Measurements from ENCODE around the gene CEP290. TPM values are rescaled to one million over a fixed set of nuclear protein-coding genes. Genes with fewer than 3 reads are reported as not detected.

Gene CEP290
- total RNA-seq, 4 donors from 2014 or later: 24.7 to 42.6 (median 36.6) TPM

GRCh38 chr12:88058719-88059077 lies 83.2 kb downstream of the CEP290 start:
- Histone ChIP-seq H3K4me1 (no peaks in the 10 kb centered on the region), H3K36me3 (peaks cover 2 to 3% of the 10 kb centered on the region in 2 donors), H3K9me3 (no peaks in the 10 kb centered on the region), H3K27me3 (no peaks in the 10 kb centered on the region), H3K4me3 (replicated peaks in 1 of 3) (no peak overlapping the region), H3K27ac (no peak overlapping the region)
- WGBS, 2 donors: 97 to 98% methylated on average over 1 of the region's 1 CpG
- no peak for TF ChIP-seq POLR2A (IDR thresholded peaks at IDR 0.05)
- TF ChIP-seq CTCF (IDR thresholded peaks at IDR 0.05): no peak
- intact Hi-C loops (cut with DNase I): no loop called here
- DNase-seq: no peak

GRCh38 chr12:88057994-88058718 lies 83.7 kb downstream of the CEP290 start:
- WGBS, 2 donors: 92 to 97% methylated on average over 4 of the region's 4 CpGs
- H3K27ac ChIP-seq: no peak overlapping the region
- intact Hi-C loops (cut with DNase I): no loop called here
- TF ChIP-seq CTCF (IDR thresholded peaks at IDR 0.05) (no peak), POLR2A (IDR thresholded peaks at IDR 0.05) (no peak)
- H3K36me3 ChIP-seq: peaks cover 2 to 3% of the 10 kb centered on the region in 2 donors
- DNase-seq: no peak
- no peaks in the 10 kb centered on the region for H3K9me3 ChIP-seq
- H3K4me3 ChIP-seq (replicated peaks in 1 of 3): no peak overlapping the region
- no peaks in the 10 kb centered on the region for H3K4me1 ChIP-seq
- no peaks in the 10 kb centered on the region for H3K27me3 ChIP-seq

GRCh38 chr12:88056571-88056970 lies 85.3 kb downstream of the CEP290 start:
- peaks cover 2 to 3% of the 10 kb centered on the region in 2 donors for H3K36me3 ChIP-seq
- no peak for TF ChIP-seq POLR2A (IDR thresholded peaks at IDR 0.05)
- no peak for TF ChIP-seq CTCF (IDR thresholded peaks at IDR 0.05)

GRCh38 chr12:88052686-88053085 lies 89.2 kb downstream of the CEP290 start:
- Histone ChIP-seq H3K4me1 (no peaks in the 10 kb centered on the region), H3K36me3 (peaks cover 4 to 12% of the 10 kb centered on the region in 2 donors)
- intact Hi-C loops (cut with DNase I): no loop called here

More at GRCh38 chr12:88056571-88056970, 85.3 kb downstream of the CEP290 start:
- DNase-seq: no peak
- Histone ChIP-seq H3K9me3 (no peaks in the 10 kb centered on the region), H3K4me3 (replicated peaks in 1 of 3) (no peak overlapping the region), H3K27me3 (no peaks in the 10 kb centered on the region), H3K4me1 (no peaks in the 10 kb centered on the region), H3K27ac (no peak overlapping the region)
- 88 to 93% methylated on average over 2 of the region's 2 CpGs for WGBS, 2 donors
- intact Hi-C loops (cut with DNase I): no loop called here

More at GRCh38 chr12:88052686-88053085, 89.2 kb downstream of the CEP290 start:
- Histone ChIP-seq H3K27me3 (no peaks in the 10 kb centered on the region), H3K27ac (no peak overlapping the region), H3K4me3 (replicated peaks in 1 of 3) (no peak overlapping the region), H3K9me3 (no peaks in the 10 kb centered on the region)
- peak in 1 of 2 donors; percentile 8 for DNase-seq
- 96 to 97% methylated on average over 1 of the region's 1 CpG for WGBS, 2 donors
- TF ChIP-seq POLR2A (IDR thresholded peaks at IDR 0.05) (no peak), CTCF (IDR thresholded peaks at IDR 0.05) (peak in 1 of 6 experiments; percentile 18)

Measured in thyroid gland (tissue), 4 donors.